A549 treated with AZD2906 at 1 μM for 4 hours (cell line): Measurements from ENCODE around the gene MRGPRX3. TPM values are rescaled to one million over a fixed set of nuclear protein-coding genes. Genes with fewer than 3 reads are reported as not detected.

Experiments
- total RNA-seq: library from RNA; stranded (reverse); fragments of 200-300 nt; extraction: Qiagen RNA extraction; gene quantifications from 5 replicates; pipeline ENCODE4 v1.2.3, GENCODE V29; 2022

MRGPRX3 gene
- total RNA-seq = 0.06 to 0.07 TPM in 2 of 5 replicates, not detected in the others

GRCh38 chr11:18132341-18132740, at the start of gene MRGPRX3:
TSS of gene MRGPRX3 (plus strand) at chr11:18132571. CDS start at chr11:18137203, 4,632 bp downstream.

GRCh38 chr11:18105802-18106574, 26.4 kb upstream of the MRGPRX3 start, which contains the start of gene SAAL1:
TSS of gene SAAL1 (minus strand) at chr11:18106082. CDS start at chr11:18106041, 41 bp downstream.

GRCh38 chr11:18172666-18173065, 40.3 kb downstream of the MRGPRX3 start, which contains the start of gene MRGPRX4:
TSS of gene MRGPRX4 (plus strand) at chr11:18172837. CDS start at chr11:18173257, 420 bp downstream.

Other genes starting within 250 kb of the MRGPRX3 start
- 15.1 to 19.3 TPM (median 16.9 TPM) in 5 replicates for gene SERGEF, start 119.5 kb upstream of the MRGPRX3 start, total RNA-seq
- gene TPH1, start 86.3 kb upstream of the MRGPRX3 start, total RNA-seq = 0.01 to 0.03 TPM (median 0.02 TPM) in 5 replicates
- 35.3 to 41.8 TPM (median 36.7 TPM) in 5 replicates for gene SAAL1, start 26.5 kb upstream of the MRGPRX3 start, total RNA-seq
- gene MRGPRX4, start 40.3 kb downstream of the MRGPRX3 start, total RNA-seq = not detected in 5 replicates
- gene SAA4, start 104.2 kb downstream of the MRGPRX3 start, total RNA-seq = not detected in 5 replicates
- 0.15 to 0.24 TPM in 2 of 5 replicates, not detected in the others for gene SAA2, start 116.1 kb downstream of the MRGPRX3 start, total RNA-seq
- gene SAA1, start 133.7 kb downstream of the MRGPRX3 start, total RNA-seq = 2.5 to 4.1 TPM (median 3.3 TPM) in 5 replicates
- 12.1 to 17.6 TPM (median 13.5 TPM) in 5 replicates for gene HPS5, start 189.6 kb downstream of the MRGPRX3 start, total RNA-seq
- gene GTF2H1, start 190.0 kb downstream of the MRGPRX3 start, total RNA-seq = 31.4 to 39.7 TPM (median 34.5 TPM) in 5 replicates